Pancreas (tissue), 10 donors: ENCODE data around the gene TRIO. TPM values are rescaled to one million over a fixed set of nuclear protein-coding genes. Genes with fewer than 3 reads are reported as not detected.

Source experiments
- ATAC-seq, 4 donors: fragments of 200-7000 bp; cut with Tn5 transposase; one replicate each; pipeline versions ENCODE4 v1.8.0 to v1.9.1; 2020; ENCODE audit warnings: mild to moderate bottlenecking in 4 of 4, moderate library complexity in 4 of 4
- DNase-seq, 6 donors: peaks; one replicate each; pipeline ENCODE4 v3.0.0-alpha.2; 2020
- FAIRE-seq: peaks from 2 replicates; lab custom pipeline; 2012; peaks lifted over from hg19 to GRCh38; lab: Jason Lieb, UNC
- H3K27ac ChIP-seq, 4 donors: fragments of 200-600 bp; sonication (generic); 1 replicate in 3 of 4; 2 replicates in 1 of 4; pipeline versions ENCODE4 v1.5.0 to v1.8.0; 2020
- H3K27me3 ChIP-seq, 4 donors: fragments of 200-600 bp; one replicate each; pipeline ENCODE4 v1.8.0; 2021
- H3K36me3 ChIP-seq, 3 donors: fragments of 200-600 bp; sonication (generic) in 1 of 3; one replicate each; pipeline versions ENCODE4 v1.5.0 to v1.8.0; 2020 to 2021
- H3K4me1 ChIP-seq, 3 donors: fragments of 200-600 bp; one replicate each; pipeline ENCODE4 v1.8.0; 2021
- H3K4me3 ChIP-seq, 4 donors: fragments of 200-600 bp; sonication (generic) in 2 of 4; one replicate each; pipeline versions ENCODE4 v1.5.0 to v1.8.0; 2020 to 2021
- H3K9me3 ChIP-seq, 4 donors: fragments of 200-600 bp; one replicate each; pipeline ENCODE4 v1.8.0; 2021
- WGBS, 2 donors: extraction: QIAGEN DNeasy Blood & Tissue Kit; methylation state at CpG; one replicate each; pipeline ENCODE4 v1.1.7; 2013; 5-methylcytosine and 5-hydroxymethylcytosine counted together
- intact Hi-C, 3 donors: fragments of 100-400 bp; cut with DNase I; formaldehyde crosslinking; loops; one replicate each; pipeline versions ENCODE4 v1.11.1 to v1.14.2; 2022
- polyA plus RNA-seq, 2 donors: library from polyadenylated mRNA; stranded (reverse); fragments of 200-250 nt; gene quantifications; one replicate each; pipeline ENCODE4 v1.2.3, GENCODE V29; 2013
- total RNA-seq, 6 donors: library from RNA; stranded (reverse); fragmentation: NEBNext Ultra II Directional in 4 of 6; extraction: Animal tissue kit (Norgen Biotek cat#: 25700) in 4 of 6; gene quantifications; one replicate each; pipeline versions ENCODE4 v1.2.1 to v1.2.4, GENCODE V29; 2021 to 2023
- TF ChIP-seq, protein P1 (sequence below), 4 donors: fragments of 200-600 bp; sonication (generic) in 3 of 4; IDR thresholded peaks; one replicate each; pipeline versions ENCODE4 v1.5.0 to v1.8.0; 2021; ENCODE audit warnings: antibody characterized with exemption in 4 of 4
- donor health status: healthy with polysubstance abuse.
- donor health status: DM: no; HTN: no; CAD: no; lungs with moderate emphysema.
- donor health status: DM: no; HTN: no; CAD: no.
- donor health status: control.
- donor health status: control.
- donor health status: Bipolar disorder and iron deficiency.
- donor health status: DM: yes; HTN: yes; CAD: no.
- donor health status: DM: no; HTN: no; CAD: no.
- donor health status: DM: no; HTN: no; CAD: no.
- donor health status: DM: yes; HTN: yes; CAD: no.

The TRIO gene
- total and polyA plus RNA-seq, 8 donors = 27.3 to 82.5 (median 38.3) TPM

DNA sequence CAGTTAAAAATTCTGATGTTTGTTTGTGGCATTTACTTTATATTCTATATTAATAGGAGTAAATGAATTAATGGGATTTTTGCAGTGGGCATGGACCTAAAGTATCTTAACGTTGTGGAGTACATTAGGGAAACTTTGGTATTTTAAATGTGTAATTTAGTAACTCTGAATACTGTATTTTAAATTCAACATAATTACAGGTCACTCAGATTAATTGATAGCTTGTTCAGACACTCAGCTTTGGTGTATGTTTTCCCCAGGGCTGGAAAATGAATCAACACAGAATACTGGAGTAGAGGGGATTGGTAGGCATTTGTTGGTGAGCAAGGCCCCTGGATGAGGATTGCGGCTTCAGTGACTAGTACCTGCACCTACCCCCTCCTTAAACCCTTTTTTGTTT, 117.5 kb downstream of the TRIO start:
- no peaks in the 10 kb centered on the region for H3K27me3 ChIP-seq
- no peaks in the 10 kb centered on the region for H3K9me3 ChIP-seq
- intact Hi-C loops = loop anchor here in 2 of 3 donors (10.0 kb wide), 1 partner anchor 116 kb away; the partner anchor contains the start of gene TRIO (in 2 of the 2)
- DNase-seq (no peak), FAIRE-seq (no peak), ATAC-seq (no peak)
- H3K4me1 ChIP-seq = peaks cover 7 to 15% (median 9%) of the 10 kb centered on the region in 3 donors
- TF ChIP-seq, protein P1, sequence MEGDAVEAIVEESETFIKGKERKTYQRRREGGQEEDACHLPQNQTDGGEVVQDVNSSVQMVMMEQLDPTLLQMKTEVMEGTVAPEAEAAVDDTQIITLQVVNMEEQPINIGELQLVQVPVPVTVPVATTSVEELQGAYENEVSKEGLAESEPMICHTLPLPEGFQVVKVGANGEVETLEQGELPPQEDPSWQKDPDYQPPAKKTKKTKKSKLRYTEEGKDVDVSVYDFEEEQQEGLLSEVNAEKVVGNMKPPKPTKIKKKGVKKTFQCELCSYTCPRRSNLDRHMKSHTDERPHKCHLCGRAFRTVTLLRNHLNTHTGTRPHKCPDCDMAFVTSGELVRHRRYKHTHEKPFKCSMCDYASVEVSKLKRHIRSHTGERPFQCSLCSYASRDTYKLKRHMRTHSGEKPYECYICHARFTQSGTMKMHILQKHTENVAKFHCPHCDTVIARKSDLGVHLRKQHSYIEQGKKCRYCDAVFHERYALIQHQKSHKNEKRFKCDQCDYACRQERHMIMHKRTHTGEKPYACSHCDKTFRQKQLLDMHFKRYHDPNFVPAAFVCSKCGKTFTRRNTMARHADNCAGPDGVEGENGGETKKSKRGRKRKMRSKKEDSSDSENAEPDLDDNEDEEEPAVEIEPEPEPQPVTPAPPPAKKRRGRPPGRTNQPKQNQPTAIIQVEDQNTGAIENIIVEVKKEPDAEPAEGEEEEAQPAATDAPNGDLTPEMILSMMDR (IDR thresholded peaks at IDR 0.05) = no peak
- 30 to 57% methylated on average over 2 of the region's 2 CpGs for WGBS, 2 donors
- no peak overlapping the region for H3K4me3 ChIP-seq
- H3K36me3 ChIP-seq = no peaks in the 10 kb centered on the region
- H3K27ac ChIP-seq = no peak overlapping the region

DNA sequence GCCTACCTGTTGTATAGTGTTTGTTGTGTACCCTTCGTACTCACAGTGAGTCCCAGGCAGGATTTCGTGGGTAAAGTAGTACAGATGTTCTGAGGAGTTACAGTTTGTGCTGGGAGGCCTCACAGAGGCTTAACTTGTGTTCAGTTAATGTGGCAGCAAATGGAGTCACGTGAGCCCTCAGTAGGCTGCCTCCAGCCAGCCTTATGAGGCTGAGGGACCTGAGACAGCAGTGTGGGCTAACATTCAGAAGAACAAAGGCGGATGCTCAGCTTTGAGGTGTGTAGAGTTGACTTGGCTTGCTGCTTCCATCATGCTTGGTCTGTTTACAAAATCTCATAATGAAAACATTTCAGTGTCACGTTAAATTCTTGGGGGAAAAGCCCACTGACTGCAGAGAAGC, 118.1 kb downstream of the TRIO start:
- TF ChIP-seq, protein P1 (IDR thresholded peaks at IDR 0.05) = no peak
- Histone ChIP-seq H3K36me3 (no peaks in the 10 kb centered on the region), H3K4me3 (no peak overlapping the region), H3K9me3 (no peaks in the 10 kb centered on the region), H3K27ac (no peak overlapping the region), H3K4me1 (peaks cover 7 to 15% (median 9%) of the 10 kb centered on the region in 3 donors), H3K27me3 (no peaks in the 10 kb centered on the region)
- no peak for ATAC-seq
- DNase-seq = no peak
- intact Hi-C loops = loop anchor here in 2 of 3 donors (10.0 kb wide), 1 partner anchor 116 kb away; the partner anchor contains the start of gene TRIO (in 2 of the 2)
- WGBS, 2 donors = 83 to 87% methylated on average over 5 of the region's 5 CpGs
- no peak for FAIRE-seq

DNA sequence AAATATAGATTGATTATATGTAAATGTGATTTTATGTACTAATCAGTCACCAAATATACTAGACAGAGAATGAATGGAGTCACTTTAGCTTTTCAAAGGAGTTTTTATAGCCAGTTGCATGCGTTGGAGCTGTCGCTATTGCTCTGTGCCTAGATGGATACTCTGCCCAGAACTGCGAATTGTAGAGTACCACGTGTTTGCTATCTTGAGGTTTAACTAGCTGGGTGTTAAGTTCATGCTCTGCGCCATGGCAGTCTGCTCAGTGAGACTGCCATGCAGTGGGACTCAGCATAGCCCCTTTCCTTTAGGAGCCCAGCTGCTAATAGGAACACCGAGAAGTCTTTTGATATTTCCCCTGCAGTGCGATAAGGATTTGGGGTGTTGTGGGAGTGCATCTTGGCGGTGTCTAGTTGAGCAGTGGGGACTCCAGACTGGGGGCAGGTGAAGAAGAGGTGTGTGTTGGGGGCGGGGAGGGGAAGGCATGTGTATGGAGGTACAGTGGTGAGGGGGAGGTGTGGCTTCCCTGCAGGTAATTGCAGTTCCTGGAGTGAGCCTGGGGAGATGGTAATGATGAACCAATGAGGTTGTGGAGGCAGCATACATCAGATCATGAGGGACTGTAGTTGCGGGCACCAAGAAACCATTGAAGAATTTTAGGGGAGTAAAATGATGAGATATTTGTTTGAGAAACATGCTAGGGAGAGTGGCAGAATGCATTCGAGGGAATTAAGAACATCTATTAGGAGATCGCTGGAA, 118.9 kb downstream of the TRIO start:
- no peak overlapping the region for H3K4me3 ChIP-seq
- H3K36me3 ChIP-seq = no peaks in the 10 kb centered on the region
- peaks cover 7 to 15% (median 9%) of the 10 kb centered on the region in 3 donors for H3K4me1 ChIP-seq
- no peaks in the 10 kb centered on the region for H3K27me3 ChIP-seq
- no peak for FAIRE-seq
- no peak for DNase-seq
- intact Hi-C loops = loop anchor here in 2 of 3 donors (10.0 kb wide), 1 partner anchor 117 kb away; the partner anchor contains the start of gene TRIO (in 2 of the 2)
- no peaks in the 10 kb centered on the region for H3K9me3 ChIP-seq
- TF ChIP-seq, protein P1 (IDR thresholded peaks at IDR 0.05) = no peak
- H3K27ac ChIP-seq = no peak overlapping the region
- 88 to 89% methylated on average over 12 of the region's 12 CpGs for WGBS, 2 donors
- ATAC-seq = no peak

DNA sequence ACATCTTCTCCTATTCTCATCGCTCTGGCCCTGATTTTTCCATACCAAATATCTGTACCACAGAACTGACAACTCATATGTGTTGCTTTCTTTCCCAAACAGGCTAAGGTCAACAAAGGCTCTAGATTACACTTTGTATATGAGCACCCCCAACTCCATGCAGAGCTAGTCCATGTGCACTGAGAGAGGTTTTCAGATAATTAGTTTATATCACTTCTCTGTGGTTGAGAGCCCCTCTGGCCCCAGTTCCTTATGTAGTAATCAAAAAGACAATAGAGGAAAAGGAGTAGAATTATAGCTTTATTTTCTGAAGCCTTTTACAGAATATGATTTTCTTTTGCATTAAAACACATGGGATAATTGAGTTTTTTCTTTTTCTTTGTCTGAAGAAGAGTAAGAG, 120.0 kb downstream of the TRIO start:
- Histone ChIP-seq H3K9me3 (no peaks in the 10 kb centered on the region), H3K4me1 (peaks cover 7 to 17% (median 9%) of the 10 kb centered on the region in 3 donors), H3K4me3 (no peak overlapping the region), H3K36me3 (no peaks in the 10 kb centered on the region), H3K27ac (no peak overlapping the region), H3K27me3 (no peaks in the 10 kb centered on the region)
- TF ChIP-seq, protein P1 (IDR thresholded peaks at IDR 0.05) = no peak
- no peak for DNase-seq
- 87 to 97% methylated on average over 1 of the region's 1 CpG for WGBS, 2 donors
- intact Hi-C loops = loop anchor here in 2 of 3 donors (10.0 kb wide), 1 partner anchor 118 kb away; the partner anchor contains the start of gene TRIO (in 2 of the 2)
- ATAC-seq = no peak
- no peak for FAIRE-seq
